HCT116 (cell line): ENCODE measurements around the gene KSR2. TPM values are rescaled to one million over a fixed set of nuclear protein-coding genes. Genes with fewer than 3 reads are reported as not detected.

Source experiments
- CTCF ChIP-seq, 3 experiments: fragments of 200-600 bp in 1 of 3; sonication (generic) in 1 of 3; IDR thresholded peaks in 2 of 3; conservative IDR thresholded peaks in 1 of 3; 2 replicates each; pipeline ENCODE4 v1.5.1; 2012 to 2017; ENCODE audit warnings: low read depth in 2 of 3, low read length in 2 of 3, antibody characterized with exemption in 1 of 3, borderline replicate concordance in 1 of 3, control low read depth in 1 of 3, mild to moderate bottlenecking in 1 of 3, mixed read lengths in 1 of 3, mixed run types in 1 of 3, moderate library complexity in 1 of 3; ENCODE audit not compliant: insufficient read depth in 1 of 3
- ELF1 ChIP-seq: IDR thresholded peaks from 2 replicates; pipeline ENCODE4 v1.6.1; 2012; ENCODE audit warnings: low read depth, borderline replicate concordance
- EZH2phosphoT487 ChIP-seq: fragments of 200-600 bp; IDR thresholded peaks from 2 replicates; pipeline ENCODE4 v1.6.1; 2018; ENCODE audit warnings: antibody characterized with exemption, borderline replicate concordance
- MAX ChIP-seq: IDR thresholded peaks from 2 replicates; pipeline ENCODE4 v1.6.1; 2012
- POLR2A ChIP-seq: IDR thresholded peaks from 2 replicates; pipeline ENCODE4 v1.7.0; 2011; ENCODE audit warnings: borderline replicate concordance; ENCODE audit not compliant: insufficient read depth, insufficient read length; ENCODE audit errors: extremely low read depth
- REST ChIP-seq: IDR thresholded peaks from 2 replicates; pipeline ENCODE4 v1.6.1; 2012; ENCODE audit warnings: low read depth
- SP1 ChIP-seq: IDR thresholded peaks from 2 replicates; pipeline ENCODE4 v1.6.1; 2012; ENCODE audit warnings: low read depth
- ZBTB33 ChIP-seq: IDR thresholded peaks from 2 replicates; pipeline ENCODE4 v1.6.1; 2011; ENCODE audit warnings: mild to moderate bottlenecking, low read length, moderate library complexity; ENCODE audit not compliant: insufficient replicate concordance; ENCODE audit errors: extremely low read depth
- ZNF274 ChIP-seq: fragments of 200-500 bp; sonication (Bioruptor generic); IDR thresholded peaks from 2 replicates; pipeline ENCODE4 v1.6.1; 2014; ENCODE audit warnings: mild to moderate bottlenecking, low read depth, low read length, inconsistent platforms
- total RNA-seq: library from RNA; stranded (reverse); gene quantifications from one replicate; pipeline ENCODE4 v1.2.1, GENCODE V29; 2021; ENCODE audit not compliant: unreplicated experiment

KSR2 gene
- total RNA-seq, 1 experiment from 2014 or later: 10.1 TPM

GRCh38 chr12:117671734-117672133 lies 297.1 kb downstream of the KSR2 start (continued):
- TF ChIP-seq REST (no peak), CTCF (IDR thresholded peaks at IDR 0.05 in 2 of 3, conservative IDR thresholded peaks at IDR 0.05 in 1 of 3; ENCODE audit: borderline replicate concordance in 1 of 3, insufficient read depth in 1 of 3, low read depth in 2 of 3, low read length in 2 of 3) (peak; percentile 74 to 90 (median 88); a peak in 5 of 6 replicates), ELF1 (no peak), ZBTB33 (no peak), MAX (no peak), SP1 (no peak), POLR2A (no peak), EZH2phosphoT487 (no peak), ZNF274 (no peak)
